Right hindlimb (tissue), 1 donor: Measurements from ENCODE around the gene HDAC10.

Experiments used
- DNase-seq: peaks from one replicate; pipeline ENCODE4 v3.0.0-alpha.2; 2018

The HDAC10 gene

GRCh38 chr22:50232481-50233151 is 18.4 kb downstream of the HDAC10 start:
- no peak for DNase-seq

DNA sequence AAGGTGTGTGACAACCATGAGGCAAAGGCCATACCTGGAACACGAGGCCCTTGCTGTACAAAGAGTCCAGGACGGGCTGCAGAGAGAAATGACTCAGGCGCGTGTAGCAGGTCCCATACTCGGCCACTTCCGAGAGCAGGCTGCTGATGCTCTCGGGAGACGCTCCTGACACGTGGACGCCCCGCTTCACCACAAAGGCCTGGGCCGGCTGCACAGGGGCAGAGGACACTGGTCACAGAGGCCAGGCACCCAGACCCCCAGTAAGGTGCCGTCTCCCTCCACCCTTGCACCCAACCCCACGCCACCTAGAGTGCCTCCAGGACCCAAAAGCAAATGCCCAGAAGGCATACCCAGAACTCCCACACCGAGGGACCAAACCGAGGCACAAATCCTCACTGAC is 21.7 kb downstream of the HDAC10 start:
- no peak for DNase-seq

GRCh38 chr22:50228366-50228765 is 22.7 kb downstream of the HDAC10 start:
- peak; percentile 10 for DNase-seq

GRCh38 chr22:50227579-50228215 is 23.4 kb downstream of the HDAC10 start:
- peak; percentile 7 for DNase-seq

GRCh38 chr22:50226875-50227165 is 24.2 kb downstream of the HDAC10 start:
- DNase-seq, result no peak

DNA sequence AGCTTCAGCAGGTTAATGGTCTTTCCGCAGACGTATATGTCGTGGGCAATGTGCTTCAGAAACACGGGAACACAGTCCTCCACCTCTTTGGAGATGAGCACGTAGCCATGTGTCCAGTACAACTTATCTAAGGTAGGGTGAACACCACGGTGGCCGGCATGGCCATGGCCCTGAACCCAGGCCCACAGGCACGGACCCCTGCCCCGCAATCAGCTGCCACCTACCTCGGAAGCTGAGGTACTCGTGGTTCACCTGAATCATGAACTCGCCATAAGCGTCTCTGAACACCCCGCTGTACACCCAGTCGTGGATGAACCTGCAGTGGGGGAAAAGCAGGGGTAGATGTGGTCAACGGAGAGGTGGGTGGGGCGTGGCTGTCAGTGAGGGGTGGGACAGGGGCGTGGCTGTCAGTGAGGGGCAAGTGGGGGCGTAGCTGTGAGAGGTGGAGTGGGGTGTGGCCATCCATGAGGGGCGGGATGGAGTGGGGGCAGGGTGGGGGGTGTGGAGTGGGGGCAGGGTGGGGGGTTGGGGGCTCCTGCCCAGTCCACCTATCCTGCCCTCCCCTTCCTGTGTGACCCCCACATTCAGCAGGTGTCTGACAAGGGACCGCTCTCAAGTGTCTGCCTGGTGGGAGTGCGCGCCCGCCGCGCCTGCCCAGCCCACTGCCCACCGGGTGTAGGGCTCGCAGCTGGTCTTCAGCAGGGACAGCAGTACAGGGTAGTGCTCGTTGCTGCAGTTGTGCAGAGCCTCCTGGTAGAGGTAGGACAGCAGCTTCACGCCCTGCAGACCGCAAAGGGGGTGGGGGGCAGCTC is 24.8 kb downstream of the HDAC10 start:
- DNase-seq, result no peak

- no peak for DNase-seq
Measured at GRCh38 chr22:50225200-50225969, 25.7 kb downstream of the HDAC10 start.

- no peak for DNase-seq
Measured at GRCh38 chr22:50224071-50224470, 27.0 kb downstream of the HDAC10 start.

DNA sequence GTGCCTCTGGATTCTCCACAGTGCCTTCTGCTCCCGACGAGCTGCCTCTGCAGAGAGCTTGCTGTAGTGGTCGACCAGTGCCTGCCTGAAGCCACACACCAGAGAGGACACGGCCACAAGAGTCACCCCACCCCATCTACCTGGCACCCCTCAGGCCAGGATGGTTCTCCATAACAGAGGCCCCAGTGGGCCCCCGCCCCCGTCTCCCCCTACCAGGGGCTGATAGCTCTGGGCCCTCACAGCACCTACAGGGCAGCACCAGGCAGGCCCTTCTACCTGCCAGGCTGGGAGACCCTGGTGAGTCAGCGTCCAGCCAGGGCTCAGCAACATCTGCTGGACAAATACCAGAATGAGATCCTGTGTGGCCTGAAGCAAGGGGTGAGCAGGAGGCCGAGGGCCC is 28.6 kb downstream of the HDAC10 start:
- DNase-seq, result no peak

- peak; percentile 15 for DNase-seq
Measured at GRCh38 chr22:50221410-50222300, 29.4 kb downstream of the HDAC10 start.

GRCh38 chr22:50220603-50221409 is 30.3 kb downstream of the HDAC10 start:
- DNase-seq, result peak; percentile 21

GRCh38 chr22:50219800-50220602 is 31.1 kb downstream of the HDAC10 start:
- DNase-seq, result no peak

- DNase-seq, result peak; percentile 86
Measured at GRCh38 chr22:50218996-50219727, 31.9 kb downstream of the HDAC10 start.

DNA sequence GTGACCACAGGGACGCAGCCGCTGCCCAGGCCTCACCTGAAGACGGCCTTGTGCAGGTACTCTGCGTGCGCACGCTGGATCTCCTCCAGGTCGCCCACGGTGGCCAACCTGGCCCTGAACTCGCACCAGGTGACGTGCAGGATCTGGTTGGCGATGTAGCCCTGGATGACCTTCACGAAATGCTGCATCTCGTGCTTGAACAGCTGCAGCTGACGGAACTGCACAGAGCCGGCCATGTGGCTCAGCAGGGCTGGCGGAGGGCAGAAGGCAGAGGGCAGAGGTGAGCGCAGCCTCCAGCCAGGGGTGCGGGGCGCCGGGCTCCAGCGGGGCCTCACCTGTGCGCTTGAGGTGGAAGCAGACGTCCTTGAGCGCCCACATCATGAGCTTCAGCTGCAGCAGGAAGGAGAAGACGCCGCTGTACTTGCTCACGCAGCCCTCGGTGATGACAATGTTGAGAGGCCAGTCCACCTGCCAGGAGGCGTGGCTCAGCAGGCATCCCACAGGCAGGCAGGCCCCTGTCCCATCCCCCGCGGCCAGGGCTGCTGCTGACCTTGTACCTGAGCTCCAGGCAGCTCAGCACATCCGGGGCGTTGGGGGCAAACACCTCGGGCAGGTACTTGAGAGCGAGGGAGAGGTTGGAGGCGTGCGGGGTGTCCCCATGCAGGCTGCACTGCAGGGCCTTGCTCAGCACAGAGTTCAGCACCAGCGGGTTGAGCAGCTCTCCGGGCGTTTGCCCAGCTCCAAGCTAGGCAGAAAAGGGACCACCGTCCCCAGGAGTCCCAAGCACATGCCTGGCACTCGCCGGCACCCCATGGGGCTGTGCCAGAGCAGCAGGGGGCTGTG is 32.7 kb downstream of the HDAC10 start:
- peak; percentile 26 for DNase-seq

- peak; percentile 30 for DNase-seq
Measured at GRCh38 chr22:50217543-50218152, 33.4 kb downstream of the HDAC10 start.

- no peak for DNase-seq
Measured at GRCh38 chr22:50216684-50217520, 34.2 kb downstream of the HDAC10 start.

GRCh38 chr22:50216055-50216683 is 34.9 kb downstream of the HDAC10 start:
- no peak for DNase-seq
